Right lobe of liver (tissue), 6 donors: ENCODE measurements around the gene ALCAM. TPM values are rescaled to one million over a fixed set of nuclear protein-coding genes. Genes with fewer than 3 reads are reported as not detected.

Source experiments
- ATAC-seq, 4 donors: fragments of 200-7000 bp; cut with Tn5 transposase; one replicate each; pipeline ENCODE4 v1.9.1; 2020; ENCODE audit warnings: mild to moderate bottlenecking in 4 of 4, moderate library complexity in 4 of 4
- DNase-seq, 3 donors: peaks; one replicate each; pipeline ENCODE4 v3.0.0-alpha.2; 2020
- H3K27ac ChIP-seq, 3 donors: fragments of 200-600 bp; one replicate each; pipeline ENCODE4 v1.8.0; 2022
- H3K27me3 ChIP-seq, 2 donors: fragments of 200-600 bp; one replicate each; pipeline ENCODE4 v1.8.0; 2022
- H3K36me3 ChIP-seq, 4 donors: fragments of 200-600 bp; sonication (generic) in 1 of 4; one replicate each; pipeline versions ENCODE4 v1.5.1 to v1.8.0; 2017 to 2022; ENCODE audit warnings: control low read depth in 1 of 4
- H3K4me1 ChIP-seq, 4 donors: fragments of 200-600 bp; sonication (generic) in 1 of 4; one replicate each; pipeline versions ENCODE4 v1.5.1 to v1.8.0; 2017 to 2022; ENCODE audit warnings: control low read depth in 1 of 4
- H3K4me3 ChIP-seq, 3 donors: fragments of 200-600 bp; one replicate each; pipeline ENCODE4 v1.8.0; 2022
- H3K9me3 ChIP-seq, 4 donors: fragments of 200-600 bp; sonication (generic) in 1 of 4; one replicate each; pipeline versions ENCODE4 v1.5.1 to v1.8.0; 2017 to 2022; ENCODE audit warnings: control low read depth in 1 of 4
- POLR2A ChIP-seq: fragments of 450-650 bp; IDR thresholded peaks from one replicate; pipeline ENCODE4 v1.6.1; 2017; ENCODE audit warnings: antibody characterized with exemption, mild to moderate bottlenecking
- WGBS: methylation state at CpG from one replicate; pipeline ENCODE4 v1.1.6; 2018; ENCODE audit warnings: low coverage, low lambda C conversion rate; ENCODE audit not compliant: insufficient coverage; ENCODE audit errors: missing lambda C conversion rate; 5-methylcytosine and 5-hydroxymethylcytosine counted together
- intact Hi-C, 2 donors: fragments of 100-400 bp; cut with DNase I; formaldehyde crosslinking; loops; one replicate each; pipeline versions ENCODE4 v1.11.2 to v1.14.1; 2022
- total RNA-seq, 6 experiments: library from RNA; depleted of rRNA in 2 of 6; stranded (reverse); fragments of >200 nt in 2 of 6; fragmentation: NEBNext Ultra II Directional in 3 of 6; extraction: Animal tissue kit (Norgen Biotek cat#: 25700) in 3 of 6; gene quantifications; one replicate each; pipeline versions ENCODE4 v1.1.0 to v1.2.4, GENCODE V29; 2016 to 2023
- TF ChIP-seq, protein P1 (sequence below), 4 donors: fragments of 200-600 bp in 3 of 4; fragments of 450-650 bp in 1 of 4; IDR thresholded peaks; one replicate each; pipeline versions ENCODE4 v1.5.1 to v1.8.0; 2016 to 2022; ENCODE audit warnings: antibody characterized with exemption in 4 of 4, mild to moderate bottlenecking in 2 of 4
- donor health status: DM: no; HTN: yes; CAD: no.
- donor health status: DM: no; HTN: no; CAD: no.
- donor health status: DM: no; HTN: no; CAD: no.
- donor health status: DM: no; HTN: yes; CAD: no.
- donor health status: DM: no; HTN: yes; CAD: no.

The ALCAM gene
- total RNA-seq, 6 experiments from 2014 or later, result 21.9 to 43.4 (median 34.5) TPM

DNA sequence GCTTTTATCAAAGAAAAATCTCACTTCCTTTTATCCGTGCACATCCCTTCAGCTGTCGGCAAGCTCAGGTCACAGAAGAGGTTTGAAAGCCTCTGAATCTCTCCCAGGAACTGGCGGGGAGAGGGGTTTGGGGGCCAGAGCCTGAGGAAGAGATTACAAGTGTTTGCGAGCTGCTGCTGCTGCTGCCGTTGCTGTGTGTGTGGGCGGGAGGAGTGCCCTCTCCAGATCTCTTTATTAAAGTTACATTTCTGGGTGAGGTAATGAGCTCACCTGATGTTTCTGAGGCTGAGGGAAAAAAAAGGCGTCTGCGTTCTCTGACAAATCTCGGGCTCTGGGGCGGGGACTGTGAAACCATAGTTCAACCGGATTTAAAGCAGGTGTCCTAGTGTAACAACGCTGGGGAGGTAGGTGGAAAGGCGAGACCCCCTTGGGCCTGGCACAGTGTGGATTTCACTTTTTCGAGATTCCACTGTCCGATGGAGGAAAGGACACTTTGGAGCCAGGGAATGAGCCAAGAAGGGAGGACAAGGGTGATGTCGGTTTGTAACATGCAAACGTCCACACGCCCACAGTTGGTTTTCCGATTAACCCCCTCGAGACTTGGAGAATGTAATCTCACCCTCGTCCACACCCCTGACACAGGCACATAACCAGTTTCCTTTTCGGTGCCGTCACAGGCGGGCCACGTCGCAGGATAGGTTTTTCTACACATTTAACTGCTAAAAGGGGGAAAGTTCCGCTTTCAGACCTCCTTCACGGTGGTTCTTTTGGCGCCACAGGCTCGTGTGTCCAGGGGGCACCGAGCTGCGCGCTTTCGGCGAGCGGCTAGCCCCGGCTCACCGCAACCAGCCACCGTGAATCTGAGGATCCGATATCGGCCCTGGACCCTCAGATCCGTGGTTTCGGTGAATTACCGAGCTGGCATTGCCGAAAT, 2.1 kb downstream of the ALCAM start:
- under 1% methylated on average over 41 of the region's 45 CpGs for WGBS
- ATAC-seq (peak; percentile 29 to 48 (median 34)), DNase-seq (peak; percentile 73 to 76 (median 75))
- H3K4me1 ChIP-seq, result peaks cover 0 to 11% (median 3%) of the 10 kb centered on the region in 4 donors
- H3K9me3 ChIP-seq, result no peaks in the 10 kb centered on the region
- peak overlapping the region; percentile 82 to 93 (median 91) for H3K27ac ChIP-seq
- peak overlapping the region; percentile 70 to 78 (median 73) for H3K4me3 ChIP-seq
- no peaks in the 10 kb centered on the region for H3K27me3 ChIP-seq
- intact Hi-C loops, result loop anchor here in 1 of 2 donors (10.0 kb wide), 1 partner anchor 156 kb away; no protein-coding TSS in a partner anchor
- TF ChIP-seq, protein P1, sequence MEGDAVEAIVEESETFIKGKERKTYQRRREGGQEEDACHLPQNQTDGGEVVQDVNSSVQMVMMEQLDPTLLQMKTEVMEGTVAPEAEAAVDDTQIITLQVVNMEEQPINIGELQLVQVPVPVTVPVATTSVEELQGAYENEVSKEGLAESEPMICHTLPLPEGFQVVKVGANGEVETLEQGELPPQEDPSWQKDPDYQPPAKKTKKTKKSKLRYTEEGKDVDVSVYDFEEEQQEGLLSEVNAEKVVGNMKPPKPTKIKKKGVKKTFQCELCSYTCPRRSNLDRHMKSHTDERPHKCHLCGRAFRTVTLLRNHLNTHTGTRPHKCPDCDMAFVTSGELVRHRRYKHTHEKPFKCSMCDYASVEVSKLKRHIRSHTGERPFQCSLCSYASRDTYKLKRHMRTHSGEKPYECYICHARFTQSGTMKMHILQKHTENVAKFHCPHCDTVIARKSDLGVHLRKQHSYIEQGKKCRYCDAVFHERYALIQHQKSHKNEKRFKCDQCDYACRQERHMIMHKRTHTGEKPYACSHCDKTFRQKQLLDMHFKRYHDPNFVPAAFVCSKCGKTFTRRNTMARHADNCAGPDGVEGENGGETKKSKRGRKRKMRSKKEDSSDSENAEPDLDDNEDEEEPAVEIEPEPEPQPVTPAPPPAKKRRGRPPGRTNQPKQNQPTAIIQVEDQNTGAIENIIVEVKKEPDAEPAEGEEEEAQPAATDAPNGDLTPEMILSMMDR (IDR thresholded peaks at IDR 0.05), result no peak
- peak; percentile 72 for TF ChIP-seq POLR2A
- H3K36me3 ChIP-seq, result no peaks in the 10 kb centered on the region

DNA sequence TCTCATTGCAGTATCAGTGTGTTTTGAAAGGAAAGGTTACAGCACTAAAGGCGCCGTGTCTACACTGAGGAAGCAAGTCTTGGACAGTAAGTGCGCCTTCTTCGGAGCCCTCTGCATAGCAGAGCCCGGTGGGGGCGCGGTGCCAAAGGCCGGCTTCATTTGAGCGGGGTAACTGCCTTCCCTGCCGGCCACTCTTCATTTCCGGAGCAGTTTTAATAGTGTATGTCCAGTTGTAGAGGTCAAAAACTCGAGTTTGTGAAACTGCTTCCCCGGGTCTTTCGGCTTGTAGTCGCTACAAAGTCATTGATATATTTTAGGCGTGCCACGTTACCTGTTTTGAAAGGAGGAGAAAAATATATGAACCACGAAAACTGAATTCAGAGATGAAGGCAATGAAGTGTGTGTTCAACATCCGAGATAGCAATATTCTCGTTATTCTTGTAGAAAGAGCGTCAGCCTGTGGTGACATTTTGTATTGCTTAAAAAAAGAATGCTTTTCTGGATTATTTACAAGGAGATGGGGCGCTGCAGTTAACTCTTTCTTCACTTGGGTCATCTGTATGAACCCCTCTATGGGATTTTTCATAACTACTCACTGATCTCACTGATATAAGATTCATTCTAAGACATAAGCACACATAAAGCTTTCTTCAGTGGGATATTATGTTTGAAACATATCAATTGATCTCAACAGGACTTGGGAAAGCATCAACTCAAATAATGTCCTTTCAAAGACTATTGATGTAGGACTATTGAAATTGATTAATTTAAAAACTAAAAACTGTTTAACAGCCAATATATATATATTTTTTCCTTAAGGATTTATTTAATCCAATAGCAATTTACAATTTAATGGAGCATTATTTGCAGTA, 3.0 kb downstream of the ALCAM start:
- Histone ChIP-seq H3K27me3 (no peaks in the 10 kb centered on the region), H3K27ac (peak overlapping the region; percentile 82 to 93 (median 91)), H3K9me3 (no peaks in the 10 kb centered on the region), H3K4me1 (peaks cover 0 to 11% (median 3%) of the 10 kb centered on the region in 4 donors), H3K4me3 (peak overlapping the region; percentile 70 to 78 (median 73)), H3K36me3 (no peaks in the 10 kb centered on the region)
- under 1% methylated on average over 20 of the region's 22 CpGs for WGBS
- ATAC-seq (peak; percentile 20 to 45 (median 34)), DNase-seq (peak; percentile 86 to 88 (median 87))
- TF ChIP-seq, protein P1 (IDR thresholded peaks at IDR 0.05), result peak; percentile 44 to 58 (median 48)
- TF ChIP-seq POLR2A, result peak; percentile 33
- intact Hi-C loops, result loop anchor here in 1 of 2 donors (10.0 kb wide), 1 partner anchor 155 kb away; no protein-coding TSS in a partner anchor

DNA sequence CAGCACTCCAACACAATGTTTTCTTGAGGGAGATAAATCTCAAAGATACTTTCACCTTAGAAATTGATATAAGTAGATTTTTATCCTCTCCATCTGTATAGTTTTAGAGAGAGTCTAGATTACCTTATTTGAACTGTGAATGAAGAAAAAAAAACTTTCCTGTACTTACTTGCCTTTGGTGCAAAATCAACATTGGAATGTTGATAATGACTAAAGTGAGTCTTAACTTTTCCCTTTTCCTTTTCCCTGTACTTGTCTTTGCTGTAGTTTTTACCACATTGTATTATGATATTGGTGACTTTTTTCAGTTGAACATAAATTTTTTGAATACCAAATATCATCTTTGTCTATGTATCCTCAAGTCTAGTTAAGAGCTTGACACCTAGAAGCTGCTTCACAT, 6.7 kb downstream of the ALCAM start:
- Histone ChIP-seq H3K4me3 (no peak overlapping the region), H3K9me3 (no peaks in the 10 kb centered on the region), H3K27me3 (no peaks in the 10 kb centered on the region), H3K4me1 (peaks cover 0 to 11% (median 3%) of the 10 kb centered on the region in 4 donors), H3K36me3 (no peaks in the 10 kb centered on the region), H3K27ac (no peak overlapping the region)
- no peak for ATAC-seq
- TF ChIP-seq, protein P1 (IDR thresholded peaks at IDR 0.05), result no peak
- TF ChIP-seq POLR2A, result no peak
- intact Hi-C loops, result no loop called here
- no peak for DNase-seq

DNA sequence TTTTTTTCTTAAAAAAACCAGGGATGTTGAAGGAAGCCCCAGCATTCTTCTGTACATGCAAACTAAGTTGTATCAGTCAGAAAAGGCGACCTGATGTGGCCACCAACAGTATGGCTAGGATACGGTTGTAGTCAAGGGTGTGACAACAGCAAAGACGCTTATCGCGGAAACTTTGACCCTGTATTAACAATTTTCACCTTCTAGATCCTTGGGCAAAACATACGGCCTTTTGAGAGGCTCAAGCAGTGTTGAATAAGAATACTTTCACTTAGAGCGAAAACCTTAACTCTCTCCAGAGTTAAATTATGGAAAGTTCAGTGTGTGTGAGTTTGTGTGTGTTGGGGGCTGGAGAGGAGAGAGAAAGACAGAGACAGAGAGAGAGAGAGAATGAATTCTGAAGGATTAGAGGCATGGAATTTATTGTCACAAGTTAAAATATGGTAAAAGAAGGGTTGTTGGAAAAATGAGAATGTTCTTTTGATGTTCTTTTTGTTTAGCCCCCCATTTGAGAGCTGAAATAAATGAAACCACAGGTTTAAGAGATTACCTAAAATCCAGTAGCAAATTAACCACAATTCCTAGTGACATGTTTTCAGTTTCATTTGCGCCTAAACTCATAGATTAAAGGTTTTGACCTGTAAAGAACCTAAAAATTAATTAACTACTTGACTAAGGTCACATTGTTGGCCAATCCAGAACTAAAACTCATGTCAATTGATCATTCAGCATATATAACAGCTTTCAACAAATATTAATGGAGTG, 9.2 kb downstream of the ALCAM start:
- ATAC-seq, result no peak
- no peaks in the 10 kb centered on the region for H3K36me3 ChIP-seq
- no peak overlapping the region for H3K27ac ChIP-seq
- 92% methylated on average over 8 of the region's 8 CpGs for WGBS
- intact Hi-C loops, result no loop called here
- peaks cover 0 to under 1% (median 0%) of the 10 kb centered on the region in 4 donors for H3K4me1 ChIP-seq
- no peaks in the 10 kb centered on the region for H3K27me3 ChIP-seq
- no peaks in the 10 kb centered on the region for H3K9me3 ChIP-seq
- H3K4me3 ChIP-seq, result no peak overlapping the region
- DNase-seq, result no peak
- no peak for TF ChIP-seq POLR2A
- TF ChIP-seq, protein P1 (IDR thresholded peaks at IDR 0.05), result no peak
